GM23338 (cell line): ENCODE data around the gene NACAD. TPM values are rescaled to one million over a fixed set of nuclear protein-coding genes. Genes with fewer than 3 reads are reported as not detected.
A peak's percentile ranks its signal among the peaks of the same experiment; 100 is the strongest.

Source experiments
- CTCF ChIP-seq, 2 experiments: fragments of 200-600 bp in 1 of 2; sonication (generic) in 1 of 2; conservative IDR thresholded peaks; 2 replicates each; pipeline versions ENCODE4 v1.5.1 to v1.6.1; 2016 to 2017; ENCODE audit warnings: antibody characterized with exemption in 2 of 2, low read depth in 2 of 2, mild to moderate bottlenecking in 2 of 2, moderate library complexity in 1 of 2
- JUNB ChIP-seq: IDR thresholded peaks from one replicate; pipeline ENCODE4 v1.6.1; 2016; ENCODE audit warnings: antibody characterized with exemption; ENCODE audit not compliant: unreplicated experiment
- POLR2AphosphoS5 ChIP-seq: IDR thresholded peaks from 2 replicates; pipeline ENCODE4 v1.6.1; 2016; ENCODE audit warnings: antibody characterized with exemption, low read depth
- STAT1 ChIP-seq: IDR thresholded peaks from one replicate; pipeline ENCODE4 v1.6.1; 2016; ENCODE audit warnings: antibody characterized with exemption; ENCODE audit not compliant: unreplicated experiment
- ZNF114 ChIP-seq: fragments of 250-450 bp; sonication (Bioruptor Pico); IDR thresholded peaks from 2 replicates; pipeline ENCODE4 v1.5.0; 2020; ENCODE audit warnings: mild to moderate bottlenecking, moderate library complexity
- ZNF462 ChIP-seq: fragments of 250-450 bp; sonication (Bioruptor Pico); IDR thresholded peaks from 2 replicates; pipeline ENCODE4 v1.5.0; 2020; ENCODE audit warnings: mild to moderate bottlenecking, moderate library complexity
- polyA plus RNA-seq: library from polyadenylated mRNA; unstranded; fragments of >200 nt; fragmentation: Nextera tagmentation; extraction: Ambion mirVana; gene quantifications from 2 replicates; pipeline ENCODE4 v1.2.1, GENCODE V29; 2016
- small RNA-seq: library from RNA; depleted of rRNA; stranded (forward); fragments of <200 nt; gene quantifications from one replicate; pipeline ENCODE3, GENCODE V24; 2014; ENCODE audit warnings: low replicate concordance
- total RNA-seq: library from RNA; depleted of rRNA; stranded (reverse); fragments of >200 nt; shearing (Covaris generic); gene quantifications from 2 replicates; pipeline ENCODE4 v1.2.3, GENCODE V29; 2014; rRNA removed

The NACAD gene
- total and polyA plus RNA-seq, 2 experiments from 2014 or later, result 6.1 to 11.2 TPM

GRCh38 chr7:45031829-45032228 lies 56.9 kb downstream of the NACAD start (continued):
- no peak for TF ChIP-seq ZNF462 (CRISPR knock-in tag)
- TF ChIP-seq ZNF114, result no peak
- TF ChIP-seq CTCF (conservative IDR thresholded peaks at IDR 0.05; ENCODE audit: low read depth in 2 of 2), result no peak
- no peak for TF ChIP-seq STAT1
- no peak for TF ChIP-seq POLR2AphosphoS5
- TF ChIP-seq JUNB, result no peak

Small RNAs within 50 kb of the gene (small RNA-seq; reads per million reads assigned to genes)
- gene SNORA5A (1.6 reads per million, percentile 76 among the genes with 10 or more reads in this experiment), gene SNORA5B (not detected), gene SNORA5C (15.5 reads per million, percentile 97 among the genes with 10 or more reads in this experiment)

Other genes with a start within 250 kb of the NACAD start
- 215 and 219 TPM in 2 replicates for gene H2AZ2, start 240.9 kb downstream of the NACAD start, total RNA-seq
- gene H2AZ2, start 240.9 kb downstream of the NACAD start, polyA plus RNA-seq, result 388 and 390 TPM in 2 replicates
- 25.9 and 27.1 TPM in 2 replicates for gene PURB, start 203.4 kb downstream of the NACAD start, total RNA-seq
- gene PURB, start 203.4 kb downstream of the NACAD start, polyA plus RNA-seq, result 3.1 and 3.4 TPM in 2 replicates
- gene MYO1G, start 110.0 kb downstream of the NACAD start, total RNA-seq, result 0.08 and 0.10 TPM in 2 replicates
- gene MYO1G, start 110.0 kb downstream of the NACAD start, polyA plus RNA-seq, result 0.11 and 0.31 TPM in 2 replicates
- gene CCM2, start 88.8 kb downstream of the NACAD start, total RNA-seq, result 37.0 and 40.1 TPM in 2 replicates
- 24.0 and 24.9 TPM in 2 replicates for gene CCM2, start 88.8 kb downstream of the NACAD start, polyA plus RNA-seq
- gene TBRG4, start 22.7 kb upstream of the NACAD start, total RNA-seq, result 156 and 162 TPM in 2 replicates
- gene TBRG4, start 22.7 kb upstream of the NACAD start, polyA plus RNA-seq, result 72.5 and 82.9 TPM in 2 replicates
- gene RAMP3, start 68.8 kb upstream of the NACAD start, total RNA-seq, result 0.35 and 4.6 TPM in 2 replicates
- 1.1 and 2.6 TPM in 2 replicates for gene RAMP3, start 68.8 kb upstream of the NACAD start, polyA plus RNA-seq